Breast epithelium (tissue), 4 donors: ENCODE data around the gene RPP38. TPM values are rescaled to one million over a fixed set of nuclear protein-coding genes. Genes with fewer than 3 reads are reported as not detected.

ENCODE experiments used
- DNase-seq, 2 donors: peaks; one replicate each; pipeline ENCODE4 v3.0.0-alpha.2; 2019; ENCODE audit warnings: low spot score in 2 of 2
- H3K27ac ChIP-seq, 2 donors: fragments of 200-600 bp; sonication (generic) in 1 of 2; one replicate each; pipeline ENCODE4 v1.5.1; 2016 to 2019; ENCODE audit warnings: mild to moderate bottlenecking in 1 of 2
- H3K27me3 ChIP-seq, 2 donors: fragments of 200-600 bp; sonication (generic) in 1 of 2; one replicate each; pipeline versions ENCODE4 v1.5.1 to v1.6.0; 2017 to 2019; ENCODE audit warnings: control low read depth in 1 of 2, mild to moderate bottlenecking in 1 of 2
- H3K36me3 ChIP-seq: fragments of 200-600 bp; one replicate; pipeline ENCODE4 v1.5.1; 2019
- H3K4me1 ChIP-seq, 2 donors: fragments of 200-600 bp; sonication (generic); one replicate each; pipeline ENCODE4 v1.5.1; 2016 to 2019; ENCODE audit warnings: control low read depth in 1 of 2
- H3K4me3 ChIP-seq, 3 donors: fragments of 200-600 bp; sonication (generic); 1 replicate in 2 of 3; 2 replicates in 1 of 3; pipeline ENCODE4 v1.5.1; 2016 to 2019; ENCODE audit warnings: mild to moderate bottlenecking in 3 of 3, moderate library complexity in 2 of 3
- H3K9me3 ChIP-seq, 2 donors: fragments of 200-600 bp; sonication (generic) in 1 of 2; one replicate each; pipeline ENCODE4 v1.5.1; 2016 to 2019; ENCODE audit warnings: control low read depth in 1 of 2
- CTCF ChIP-seq, 3 donors: fragments of 450-650 bp; IDR thresholded peaks; one replicate each; pipeline ENCODE4 v1.5.1; 2016 to 2017; ENCODE audit warnings: antibody characterized with exemption in 3 of 3, mild to moderate bottlenecking in 3 of 3, moderate library complexity in 3 of 3
- POLR2A ChIP-seq: fragments of 450-650 bp; IDR thresholded peaks from one replicate; pipeline ENCODE4 v1.6.1; 2016; ENCODE audit warnings: antibody characterized with exemption, mild to moderate bottlenecking, moderate library complexity
- POLR2AphosphoS5 ChIP-seq, 3 donors: sonication (generic); formaldehyde crosslinking; IDR thresholded peaks; one replicate each; pipeline ENCODE4 v1.6.1; 2017; ENCODE audit warnings: antibody characterized with exemption in 3 of 3
- intact Hi-C: fragments of 100-400 bp; cut with DNase I; formaldehyde crosslinking; loops from one replicate; pipeline ENCODE4 v1.15.1; 2023; ENCODE audit warnings: low total_unique reads
- total RNA-seq, 3 donors: library from RNA; depleted of rRNA; stranded (reverse); fragments of >200 nt; gene quantifications; one replicate each; pipeline ENCODE4 v1.1.0, GENCODE V29; 2016

RPP38 gene
- total RNA-seq, result 10 to 100 TPM; 10.6 to 17.4 (median 16.8) TPM

- peak; percentile 94 to 96 for DNase-seq
- Histone ChIP-seq H3K9me3 (no peaks in the 10 kb centered on the region), H3K27me3 (no peaks in the 10 kb centered on the region), H3K4me1 (peaks cover 0 to 9% of the 10 kb centered on the region in 2 donors), H3K4me3 (peak within 1 kb of the TSS; percentile 79 to 92 (median 92)), H3K36me3 (no peaks in the 10 kb centered on the region), H3K27ac (peak within 1 kb of the TSS; percentile 95 to 96)
- intact Hi-C loops, result loop anchor here (10.0 kb wide), 1 partner anchor 142 kb away; the partner anchor contains the start of genes DCLRE1C and MEIG1
- TF ChIP-seq POLR2AphosphoS5 (IDR thresholded peaks at IDR 0.05), result peak; percentile 63 to 81 (median 74)
- no peak for TF ChIP-seq POLR2A
- TF ChIP-seq CTCF (IDR thresholded peaks at IDR 0.05), result peak in 1 of 3 donors; percentile 6
Observed at GRCh38 chr10:15097011-15097812, at the start of gene RPP38. Gene RPP38 (plus strand): TSS chr10:15097355. CDS start chr10:15103315, 5,960 bp downstream.

- Histone ChIP-seq H3K9me3 (no peaks in the 10 kb centered on the region), H3K36me3 (no peaks in the 10 kb centered on the region), H3K27ac (no peak overlapping the region), H3K4me1 (no peaks in the 10 kb centered on the region), H3K4me3 (no peak overlapping the region), H3K27me3 (no peaks in the 10 kb centered on the region)
- intact Hi-C loops, result no loop called here
- TF ChIP-seq CTCF (IDR thresholded peaks at IDR 0.05) (no peak), POLR2A (no peak), POLR2AphosphoS5 (IDR thresholded peaks at IDR 0.05) (no peak)
- DNase-seq, result no peak
Observed at GRCh38 chr10:15049533-15049932, 47.6 kb upstream of the RPP38 start.

- Histone ChIP-seq H3K4me3 (no peak overlapping the region), H3K4me1 (no peaks in the 10 kb centered on the region), H3K36me3 (no peaks in the 10 kb centered on the region), H3K27me3 (no peaks in the 10 kb centered on the region), H3K9me3 (no peaks in the 10 kb centered on the region), H3K27ac (no peak overlapping the region)
- TF ChIP-seq POLR2A (no peak), CTCF (IDR thresholded peaks at IDR 0.05) (no peak), POLR2AphosphoS5 (IDR thresholded peaks at IDR 0.05) (no peak)
- intact Hi-C loops, result no loop called here
- no peak for DNase-seq
Observed at GRCh38 chr10:15052121-15052520, 45.0 kb upstream of the RPP38 start.

- intact Hi-C loops, result no loop called here
- Histone ChIP-seq H3K4me1 (no peaks in the 10 kb centered on the region), H3K9me3 (no peaks in the 10 kb centered on the region), H3K4me3 (no peak overlapping the region), H3K36me3 (no peaks in the 10 kb centered on the region), H3K27me3 (no peaks in the 10 kb centered on the region), H3K27ac (no peak overlapping the region)
- DNase-seq, result no peak
- TF ChIP-seq POLR2AphosphoS5 (IDR thresholded peaks at IDR 0.05), result no peak
- TF ChIP-seq POLR2A, result no peak
- no peak for TF ChIP-seq CTCF (IDR thresholded peaks at IDR 0.05)
Observed at GRCh38 chr10:15053061-15053460, 44.1 kb upstream of the RPP38 start.

GRCh38 chr10:15058689-15059088 lies 38.5 kb upstream of the RPP38 start:
- no peak for DNase-seq
- TF ChIP-seq POLR2A (no peak), CTCF (IDR thresholded peaks at IDR 0.05) (no peak), POLR2AphosphoS5 (IDR thresholded peaks at IDR 0.05) (no peak)
- intact Hi-C loops, result no loop called here
- H3K4me3 ChIP-seq, result no peak overlapping the region
- peaks cover 0 to 19% of the 10 kb centered on the region in 2 donors for H3K9me3 ChIP-seq
- no peak overlapping the region for H3K27ac ChIP-seq
- H3K27me3 ChIP-seq, result no peaks in the 10 kb centered on the region
- H3K4me1 ChIP-seq, result no peaks in the 10 kb centered on the region
- H3K36me3 ChIP-seq, result no peaks in the 10 kb centered on the region
